Pancreas (tissue), 10 donors: ENCODE data around the gene KLF16. TPM values are rescaled to one million over a fixed set of nuclear protein-coding genes. Genes with fewer than 3 reads are reported as not detected.

Experiments used
- ATAC-seq, 4 donors: fragments of 200-7000 bp; cut with Tn5 transposase; one replicate each; pipeline versions ENCODE4 v1.8.0 to v1.9.1; 2020; ENCODE audit warnings: mild to moderate bottlenecking in 4 of 4, moderate library complexity in 4 of 4
- DNase-seq, 6 donors: peaks; one replicate each; pipeline ENCODE4 v3.0.0-alpha.2; 2020
- FAIRE-seq: peaks from 2 replicates; lab custom pipeline; 2012; peaks lifted over from hg19 to GRCh38; lab: Jason Lieb, UNC
- H3K27ac ChIP-seq, 4 donors: fragments of 200-600 bp; sonication (generic); 1 replicate in 3 of 4; 2 replicates in 1 of 4; pipeline versions ENCODE4 v1.5.0 to v1.8.0; 2020
- H3K27me3 ChIP-seq, 4 donors: fragments of 200-600 bp; one replicate each; pipeline ENCODE4 v1.8.0; 2021
- H3K36me3 ChIP-seq, 3 donors: fragments of 200-600 bp; sonication (generic) in 1 of 3; one replicate each; pipeline versions ENCODE4 v1.5.0 to v1.8.0; 2020 to 2021
- H3K4me1 ChIP-seq, 3 donors: fragments of 200-600 bp; one replicate each; pipeline ENCODE4 v1.8.0; 2021
- H3K4me3 ChIP-seq, 4 donors: fragments of 200-600 bp; sonication (generic) in 2 of 4; one replicate each; pipeline versions ENCODE4 v1.5.0 to v1.8.0; 2020 to 2021
- H3K9me3 ChIP-seq, 4 donors: fragments of 200-600 bp; one replicate each; pipeline ENCODE4 v1.8.0; 2021
- CTCF ChIP-seq, 4 donors: fragments of 200-600 bp; sonication (generic) in 3 of 4; IDR thresholded peaks; one replicate each; pipeline versions ENCODE4 v1.5.0 to v1.8.0; 2021; ENCODE audit warnings: antibody characterized with exemption in 4 of 4
- WGBS, 2 donors: extraction: QIAGEN DNeasy Blood & Tissue Kit; methylation state at CpG; one replicate each; pipeline ENCODE4 v1.1.7; 2013; 5-methylcytosine and 5-hydroxymethylcytosine counted together
- intact Hi-C, 3 donors: fragments of 100-400 bp; cut with DNase I; formaldehyde crosslinking; loops; one replicate each; pipeline versions ENCODE4 v1.11.1 to v1.14.2; 2022
- polyA plus RNA-seq, 2 donors: library from polyadenylated mRNA; stranded (reverse); fragments of 200-250 nt; gene quantifications; one replicate each; pipeline ENCODE4 v1.2.3, GENCODE V29; 2013
- total RNA-seq, 6 donors: library from RNA; stranded (reverse); fragmentation: NEBNext Ultra II Directional in 4 of 6; extraction: Animal tissue kit (Norgen Biotek cat#: 25700) in 4 of 6; gene quantifications; one replicate each; pipeline versions ENCODE4 v1.2.1 to v1.2.4, GENCODE V29; 2021 to 2023
- donor health status: healthy with polysubstance abuse.
- donor health status: DM: no; HTN: no; CAD: no; lungs with moderate emphysema.
- donor health status: DM: no; HTN: no; CAD: no.
- donor health status: control.
- donor health status: control.
- donor health status: Bipolar disorder and iron deficiency.
- donor health status: DM: yes; HTN: yes; CAD: no.
- donor health status: DM: no; HTN: no; CAD: no.
- donor health status: DM: no; HTN: no; CAD: no.
- donor health status: DM: yes; HTN: yes; CAD: no.

The KLF16 gene
- total RNA-seq (10 to 100 TPM in 1 of 6 donors, 1 to 10 TPM in 5; 4.3 to 10.4 (median 7.9) TPM), polyA plus RNA-seq (1 to 10 TPM; 5.1 to 8.2 TPM)

DNA sequence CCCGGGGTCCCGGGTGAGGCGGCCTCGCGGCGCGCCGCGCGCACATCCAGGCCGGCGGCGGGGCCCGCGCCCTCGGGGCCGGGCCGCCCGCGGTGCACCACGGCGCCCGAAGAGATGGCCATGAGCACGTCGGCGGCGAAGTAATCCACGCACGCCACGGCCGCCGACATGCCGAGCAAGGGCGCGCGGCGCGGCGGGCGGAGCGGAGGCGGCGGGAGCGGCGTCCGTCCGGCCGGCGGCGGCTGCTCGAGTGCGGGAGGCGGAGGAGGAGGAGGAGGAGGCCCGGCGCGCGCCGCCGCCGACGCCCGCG is at the start of gene KLF16:
KLF16 (minus strand) TSS at position 252 of the 310 bp plus-strand sequence; CDS start at position 170, 82 bp downstream.
- Histone ChIP-seq H3K27me3 (no peaks in the 10 kb centered on the region), H3K27ac (peak within 1 kb of the TSS; percentile 70 to 86 (median 76)), H3K4me3 (peak within 1 kb of the TSS; percentile 42 to 87 (median 64)), H3K9me3 (no peaks in the 10 kb centered on the region), H3K36me3 (no peaks in the 10 kb centered on the region), H3K4me1 (peaks cover 0 to 15% (median 0%) of the 10 kb centered on the region in 3 donors)
- intact Hi-C loops, result no loop called here
- 0 to 1% methylated on average over 12 to 57 of the region's 63 CpGs for WGBS, 2 donors
- DNase-seq (no peak), FAIRE-seq (no peak), ATAC-seq (no peak)
- no peak for TF ChIP-seq CTCF (IDR thresholded peaks at IDR 0.05)

- FAIRE-seq, result no peak
- no peak overlapping the region for H3K27ac ChIP-seq
- no peaks in the 10 kb centered on the region for H3K9me3 ChIP-seq
These were observed 49.6 kb upstream of the KLF16 start for GRCh38 chr19:1912760-1913505.

DNA sequence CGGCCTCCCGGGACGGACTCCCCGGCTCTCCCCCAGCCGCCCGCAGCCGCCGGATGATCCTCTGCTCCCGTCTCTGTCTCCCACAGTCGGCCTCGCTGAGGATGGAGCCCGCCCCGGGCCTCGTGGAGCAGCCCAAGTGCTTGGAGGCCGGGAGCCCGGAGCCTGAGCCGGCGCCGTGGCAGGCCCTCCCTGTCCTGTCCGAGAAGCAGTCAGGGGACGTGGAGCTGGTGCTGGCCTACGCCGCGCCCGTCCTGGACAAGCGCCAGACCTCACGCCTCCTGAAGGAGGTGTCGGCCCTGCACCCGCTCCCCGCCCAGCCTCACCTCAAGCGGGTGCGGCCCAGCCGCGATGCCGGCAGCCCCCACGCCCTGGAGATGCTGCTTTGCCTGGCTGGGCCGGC is 48.6 kb upstream of the KLF16 start:
- ATAC-seq (no peak), FAIRE-seq (no peak), DNase-seq (peak in 2 of 6 donors; percentile 65 to 78)
- TF ChIP-seq CTCF (IDR thresholded peaks at IDR 0.05), result no peak
- WGBS, 2 donors, result 91% methylated on average over 33 to 37 of the region's 37 CpGs
- peaks cover 0 to 15% (median 0%) of the 10 kb centered on the region in 3 donors for H3K36me3 ChIP-seq
- H3K27ac ChIP-seq, result no peak overlapping the region
- no peaks in the 10 kb centered on the region for H3K27me3 ChIP-seq
- H3K4me3 ChIP-seq, result no peak overlapping the region
- no peaks in the 10 kb centered on the region for H3K9me3 ChIP-seq
- intact Hi-C loops, result no loop called here
- H3K4me1 ChIP-seq, result peaks cover 23 to 30% (median 27%) of the 10 kb centered on the region in 3 donors

More at GRCh38 chr19:1912760-1913505, 49.6 kb upstream of the KLF16 start:
- peak in 2 of 6 donors; percentile 58 to 69 for DNase-seq
- intact Hi-C loops, result no loop called here
- Histone ChIP-seq H3K4me1 (peaks cover 17 to 22% (median 17%) of the 10 kb centered on the region in 3 donors), H3K27me3 (no peaks in the 10 kb centered on the region), H3K36me3 (peaks cover 0 to 19% (median 2%) of the 10 kb centered on the region in 3 donors), H3K4me3 (no peak overlapping the region)
- ATAC-seq, result no peak
- 95 to 96% methylated on average over 76 to 77 of the region's 77 CpGs for WGBS, 2 donors
- no peak for TF ChIP-seq CTCF (IDR thresholded peaks at IDR 0.05)

- Histone ChIP-seq H3K4me1 (peaks cover 28 to 34% (median 28%) of the 10 kb centered on the region in 3 donors), H3K4me3 (no peak overlapping the region), H3K9me3 (no peaks in the 10 kb centered on the region), H3K27ac (no peak overlapping the region), H3K36me3 (peaks cover 0 to 15% (median 0%) of the 10 kb centered on the region in 3 donors), H3K27me3 (no peaks in the 10 kb centered on the region)
- 91 to 92% methylated on average over 13 of the region's 13 CpGs for WGBS, 2 donors
- TF ChIP-seq CTCF (IDR thresholded peaks at IDR 0.05), result no peak
- ATAC-seq, result no peak
- no peak for FAIRE-seq
- intact Hi-C loops, result no loop called here
- DNase-seq, result no peak
These were observed 47.7 kb upstream of the KLF16 start for GRCh38 chr19:1911098-1911497.

DNA sequence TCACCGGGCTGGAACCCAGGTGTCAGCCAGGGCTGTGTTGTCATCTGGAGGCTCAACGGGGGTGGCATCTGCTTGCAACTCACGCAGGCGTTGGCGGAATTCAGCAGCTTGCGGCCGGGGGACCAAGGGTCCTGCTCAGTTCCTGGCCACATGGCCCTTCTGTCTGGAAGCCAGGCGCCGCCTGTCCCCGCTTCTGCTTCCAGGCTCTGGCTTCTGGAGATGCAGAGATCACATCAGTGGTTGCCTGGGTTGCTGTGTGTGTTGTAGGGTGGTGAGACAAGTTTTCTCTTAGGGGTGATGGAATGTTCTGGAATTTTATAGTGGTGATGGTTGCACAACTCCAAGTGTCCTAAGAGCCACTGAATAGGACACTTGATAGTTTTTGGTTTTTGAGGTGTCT is 46.8 kb upstream of the KLF16 start:
- Histone ChIP-seq H3K4me1 (peaks cover 28 to 39% (median 29%) of the 10 kb centered on the region in 3 donors), H3K27me3 (no peaks in the 10 kb centered on the region), H3K4me3 (no peak overlapping the region), H3K36me3 (peaks cover 0 to 15% (median 0%) of the 10 kb centered on the region in 3 donors), H3K27ac (no peak overlapping the region), H3K9me3 (no peaks in the 10 kb centered on the region)
- ATAC-seq (no peak), DNase-seq (peak in 1 of 6 donors; percentile 60), FAIRE-seq (no peak)
- no peak for TF ChIP-seq CTCF (IDR thresholded peaks at IDR 0.05)
- 93 to 94% methylated on average over 10 of the region's 10 CpGs for WGBS, 2 donors
- intact Hi-C loops, result no loop called here
